OCI-LY7 (cell line): Measurements from ENCODE around the gene SIL1. TPM values are rescaled to one million over a fixed set of nuclear protein-coding genes. Genes with fewer than 3 reads are reported as not detected.

Experiments used
- BruUV-seq: library from RNA; stranded (reverse); fragments of 400-500 nt; replicated peaks from 2 replicates; lab custom pipeline; 2021; lab: Mats Ljungman, UMichigan
- CTCF ChIA-PET: fragments of 300-600 bp; sonication (Branson Sonifier 250); formaldehyde crosslinking; loops from one replicate; lab custom pipeline; 2022; ENCODE audit warnings: antibody characterized with exemption; ENCODE audit not compliant: unreplicated experiment; lab: Charles Lee
- POLR2A ChIA-PET: fragments of 300-600 bp; sonication (Branson Sonifier 250); formaldehyde crosslinking; loops from one replicate; lab custom pipeline; 2022; ENCODE audit warnings: antibody characterized with exemption; lab: Charles Lee
- DNase-seq: peaks from one replicate; pipeline ENCODE4 v3.0.0-alpha.2; 2015; ENCODE audit warnings: low spot score
- H2AFZ ChIP-seq: fragments of 200-600 bp; sonication (generic), shearing (Covaris generic); 2 replicates; pipeline ENCODE4 v1.6.1; 2014; ENCODE audit warnings: mild to moderate bottlenecking, antibody characterized with exemption, low read length, moderate library complexity
- H3K27ac ChIP-seq: fragments of 200-600 bp; sonication (generic); 2 replicates; pipeline ENCODE4 v1.5.1; 2014; ENCODE audit warnings: mixed run types, low read depth, mild to moderate bottlenecking, moderate library complexity, low read length, inconsistent platforms; ENCODE audit not compliant: poor library complexity, severe bottlenecking
- H3K36me3 ChIP-seq: fragments of 200-600 bp; sonication (generic); 2 replicates; pipeline ENCODE4 v1.6.1; 2014; ENCODE audit warnings: mild to moderate bottlenecking, antibody characterized with exemption, low read length, moderate library complexity, mixed read lengths; ENCODE audit not compliant: insufficient read depth
- H3K4me1 ChIP-seq: fragments of 200-600 bp; sonication (generic); 2 replicates; pipeline ENCODE4 v1.5.1; 2014; ENCODE audit warnings: mild to moderate bottlenecking, low read length; ENCODE audit not compliant: insufficient read depth, poor library complexity, severe bottlenecking
- H3K4me2 ChIP-seq: fragments of 200-600 bp; sonication (generic); 2 replicates; pipeline ENCODE4 v1.6.1; 2014; ENCODE audit warnings: mild to moderate bottlenecking, low read length
- H3K4me3 ChIP-seq: fragments of 200-600 bp; sonication (generic); 2 replicates; pipeline ENCODE4 v1.5.1; 2014; ENCODE audit warnings: mild to moderate bottlenecking, low read depth, low read length; ENCODE audit not compliant: poor library complexity, severe bottlenecking
- H3K79me2 ChIP-seq: fragments of 200-600 bp; sonication (generic); 2 replicates; pipeline ENCODE4 v1.6.1; 2016; ENCODE audit warnings: low read depth, mild to moderate bottlenecking, low read length, moderate library complexity, mixed read lengths; ENCODE audit not compliant: insufficient read depth
- H3K9me2 ChIP-seq: fragments of 200-600 bp; sonication (generic); 2 replicates; pipeline ENCODE4 v1.6.1; 2016; ENCODE audit warnings: mild to moderate bottlenecking, low read length, mixed read lengths; ENCODE audit not compliant: insufficient read depth
- H3K9me3 ChIP-seq: fragments of 200-600 bp; sonication (generic); 2 replicates; pipeline ENCODE4 v1.6.1; 2014; ENCODE audit warnings: mild to moderate bottlenecking, mixed run types, low read length, mixed read lengths
- H4K20me1 ChIP-seq: fragments of 200-600 bp; sonication (generic); 2 replicates; pipeline ENCODE4 v1.6.1; 2014; ENCODE audit warnings: mild to moderate bottlenecking, antibody characterized with exemption, low read length, moderate library complexity, mixed read lengths; ENCODE audit not compliant: insufficient read depth
- CTCF ChIP-seq: fragments of 200-600 bp; sonication (generic); conservative IDR thresholded peaks from 2 replicates; pipeline ENCODE4 v1.5.1; 2014; ENCODE audit warnings: mild to moderate bottlenecking, antibody characterized with exemption, low read length, moderate library complexity, mixed read lengths
- EZH2phosphoT487 ChIP-seq: fragments of 200-600 bp; sonication (generic); IDR thresholded peaks from 2 replicates; pipeline ENCODE4 v1.6.1; 2018; ENCODE audit warnings: low read depth, borderline replicate concordance, mild to moderate bottlenecking, mixed run types, antibody characterized with exemption, low read length, moderate library complexity, mixed read lengths
- intact Hi-C: fragments of 100-400 bp; cut with micrococcal nuclease; formaldehyde crosslinking; loops from one replicate; pipeline ENCODE4 v1.10.0; 2022; ENCODE audit not compliant: unreplicated experiment
- total RNA-seq, 2 experiments: library from RNA; depleted of rRNA in 1 of 2; stranded (reverse); fragments of >200 nt in 1 of 2; shearing (Covaris generic) in 1 of 2; gene quantifications; 2 replicates each; pipeline ENCODE4 v1.2.3, GENCODE V29; 2014 to 2022

SIL1 gene
- total RNA-seq, 2 experiments from 2014 or later = 9.2 to 22.8 TPM

- Histone ChIP-seq H3K9me2 (no peaks in the 10 kb centered on the region), H3K4me2 (no peak overlapping the region), H3K9me3 (no peaks in the 10 kb centered on the region), H3K27ac (no peak overlapping the region), H2AFZ (no peak overlapping the region), H3K4me3 (no peak overlapping the region), H3K36me3 (no peaks in the 10 kb centered on the region), H4K20me1 (no peaks in the 10 kb centered on the region), H3K4me1 (peaks cover 4% of the 10 kb centered on the region), H3K79me2 (no peaks in the 10 kb centered on the region)
- no TSS peak for BruUV-seq
- CTCF ChIA-PET = no interaction called here
- TF ChIP-seq CTCF = no peak
- TF ChIP-seq EZH2phosphoT487 = no peak
- intact Hi-C loops = no loop called here
- no peak for DNase-seq
- POLR2A ChIA-PET = interaction anchor here (0.7 kb wide), 2 partner anchors 11 to 131 kb away, joined by 3 read pairs; no protein-coding TSS in a partner anchor
Measured at GRCh38 chr5:139164020-139164419, 34.1 kb downstream of the SIL1 start.

- Histone ChIP-seq H3K9me2 (no peaks in the 10 kb centered on the region), H3K4me1 (peaks cover 4% of the 10 kb centered on the region), H3K36me3 (no peaks in the 10 kb centered on the region), H3K9me3 (no peaks in the 10 kb centered on the region), H2AFZ (no peak overlapping the region), H3K79me2 (no peaks in the 10 kb centered on the region), H3K4me3 (no peak overlapping the region), H3K27ac (no peak overlapping the region), H4K20me1 (no peaks in the 10 kb centered on the region), H3K4me2 (no peak overlapping the region)
- ChIA-PET POLR2A (interaction anchor here (0.9 kb wide), 2 partner anchors 37 to 329 kb away, joined by 3 read pairs; no protein-coding TSS in a partner anchor), CTCF (no interaction called here)
- BruUV-seq = no TSS peak
- intact Hi-C loops = no loop called here
- DNase-seq = no peak
- TF ChIP-seq CTCF (no peak), EZH2phosphoT487 (no peak)
Measured at GRCh38 chr5:139162448-139162847, 35.7 kb downstream of the SIL1 start.

DNA sequence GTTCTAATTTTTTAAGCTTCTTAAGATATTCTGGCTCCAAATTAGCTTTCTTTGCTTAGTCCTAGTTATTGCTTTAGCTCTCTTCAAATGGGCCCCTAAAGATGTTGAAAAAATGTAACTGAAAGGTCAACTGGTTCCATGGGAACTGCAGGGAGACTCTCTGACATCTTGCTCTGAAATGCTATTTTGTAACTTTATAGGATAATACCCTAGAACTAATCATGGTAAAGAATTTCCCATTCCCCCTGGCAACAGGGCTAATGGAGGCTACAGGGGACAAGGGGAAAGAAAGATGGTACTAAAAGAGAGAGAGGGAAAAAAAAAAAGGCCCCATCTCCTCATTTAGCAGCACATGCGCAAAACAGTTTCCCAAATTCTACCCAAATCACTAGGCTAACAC, 39.4 kb downstream of the SIL1 start:
- H3K4me1 ChIP-seq = peaks cover 4% of the 10 kb centered on the region
- no peak overlapping the region for H2AFZ ChIP-seq
- no peak overlapping the region for H3K4me2 ChIP-seq
- H3K79me2 ChIP-seq = no peaks in the 10 kb centered on the region
- TF ChIP-seq CTCF = no peak
- no peak for TF ChIP-seq EZH2phosphoT487
- no peak for DNase-seq
- H3K9me3 ChIP-seq = no peaks in the 10 kb centered on the region
- H3K27ac ChIP-seq = no peak overlapping the region
- H4K20me1 ChIP-seq = no peaks in the 10 kb centered on the region; the same call in 1 of the 2 replicates
- no peak overlapping the region for H3K4me3 ChIP-seq
- ChIA-PET CTCF (no interaction called here), POLR2A (interaction anchor here (0.7 kb wide), 3 partner anchors 29 to 1186 kb away, joined by 3 to 4 read pairs (median 3); no protein-coding TSS in a partner anchor)
- intact Hi-C loops = no loop called here
- no peaks in the 10 kb centered on the region for H3K36me3 ChIP-seq
- BruUV-seq = no TSS peak
- H3K9me2 ChIP-seq = no peaks in the 10 kb centered on the region
